ENCODE measurements around the gene FBXO34. TPM values are rescaled to one million over a fixed set of nuclear protein-coding genes. Genes with fewer than 3 reads are reported as not detected.

The FBXO34 gene
- total RNA-seq = 10 to 100 TPM; 28.1 to 75.3 (median 43.1) TPM

- H3K27ac ChIP-seq = peak within 1 kb of the TSS; percentile 89 to 97 (median 92)
- no peaks in the 10 kb centered on the region for H3K9me3 ChIP-seq
- peak; percentile 100 for DNase-seq
- peak; percentile 99 to 100 (median 100) for TF ChIP-seq CTCF (IDR thresholded peaks at IDR 0.05)
- TF ChIP-seq POLR2A (IDR thresholded peaks at IDR 0.05) = peak; percentile 94 to 96
- peak within 1 kb of the TSS; percentile 78 to 91 (median 88) for H3K4me3 ChIP-seq
- no peaks in the 10 kb centered on the region for H3K36me3 ChIP-seq
- H3K4me1 ChIP-seq = peaks cover 0 to 23% (median 3%) of the 10 kb centered on the region in 4 donors
- no peaks in the 10 kb centered on the region for H3K27me3 ChIP-seq
These were observed at the start of gene FBXO34 for GRCh38 chr14:55270832-55271571. FBXO34 (plus strand) TSS chr14:55271421; CDS start chr14:55350391, 78,970 bp downstream.

GRCh38 chr14:55221968-55222367, 49.3 kb upstream of the FBXO34 start:
- Histone ChIP-seq H3K27ac (no peak overlapping the region), H3K27me3 (no peaks in the 10 kb centered on the region), H3K36me3 (no peaks in the 10 kb centered on the region), H3K4me3 (no peak overlapping the region), H3K4me1 (no peaks in the 10 kb centered on the region), H3K9me3 (peaks cover 0 to 10% (median under 1%) of the 10 kb centered on the region in 4 donors)
- TF ChIP-seq CTCF (IDR thresholded peaks at IDR 0.05) (no peak), POLR2A (IDR thresholded peaks at IDR 0.05) (no peak)
- no peak for DNase-seq

- H3K4me3 ChIP-seq = no peak overlapping the region
- peaks cover 0 to 11% (median 5%) of the 10 kb centered on the region in 4 donors for H3K9me3 ChIP-seq
- no peaks in the 10 kb centered on the region for H3K36me3 ChIP-seq
- DNase-seq = no peak
- no peak overlapping the region for H3K27ac ChIP-seq
- no peaks in the 10 kb centered on the region for H3K4me1 ChIP-seq
- no peaks in the 10 kb centered on the region for H3K27me3 ChIP-seq
- TF ChIP-seq POLR2A (IDR thresholded peaks at IDR 0.05) (no peak), CTCF (IDR thresholded peaks at IDR 0.05) (no peak)
These were observed 47.9 kb upstream of the FBXO34 start for GRCh38 chr14:55223364-55223763.

- H3K4me1 ChIP-seq = no peaks in the 10 kb centered on the region
- H3K9me3 ChIP-seq = peaks cover 0 to 11% (median 5%) of the 10 kb centered on the region in 4 donors
- H3K27ac ChIP-seq = no peak overlapping the region
- H3K36me3 ChIP-seq = no peaks in the 10 kb centered on the region
- DNase-seq = no peak
- H3K27me3 ChIP-seq = no peaks in the 10 kb centered on the region
- no peak overlapping the region for H3K4me3 ChIP-seq
- TF ChIP-seq POLR2A (IDR thresholded peaks at IDR 0.05) (no peak), CTCF (IDR thresholded peaks at IDR 0.05) (no peak)
These were observed 43.0 kb upstream of the FBXO34 start for GRCh38 chr14:55228261-55228660.

- Histone ChIP-seq H3K4me1 (no peaks in the 10 kb centered on the region), H3K27me3 (no peaks in the 10 kb centered on the region), H3K9me3 (no peaks in the 10 kb centered on the region), H3K36me3 (no peaks in the 10 kb centered on the region), H3K4me3 (no peak overlapping the region), H3K27ac (no peak overlapping the region)
- TF ChIP-seq POLR2A (IDR thresholded peaks at IDR 0.05) = no peak
- no peak for TF ChIP-seq CTCF (IDR thresholded peaks at IDR 0.05)
- DNase-seq = no peak
These were observed 37.6 kb upstream of the FBXO34 start for GRCh38 chr14:55233591-55233990.

Measured in Peyer's patch (tissue), 4 donors.